Measurements from ENCODE around the gene SF3A1.

DNA sequence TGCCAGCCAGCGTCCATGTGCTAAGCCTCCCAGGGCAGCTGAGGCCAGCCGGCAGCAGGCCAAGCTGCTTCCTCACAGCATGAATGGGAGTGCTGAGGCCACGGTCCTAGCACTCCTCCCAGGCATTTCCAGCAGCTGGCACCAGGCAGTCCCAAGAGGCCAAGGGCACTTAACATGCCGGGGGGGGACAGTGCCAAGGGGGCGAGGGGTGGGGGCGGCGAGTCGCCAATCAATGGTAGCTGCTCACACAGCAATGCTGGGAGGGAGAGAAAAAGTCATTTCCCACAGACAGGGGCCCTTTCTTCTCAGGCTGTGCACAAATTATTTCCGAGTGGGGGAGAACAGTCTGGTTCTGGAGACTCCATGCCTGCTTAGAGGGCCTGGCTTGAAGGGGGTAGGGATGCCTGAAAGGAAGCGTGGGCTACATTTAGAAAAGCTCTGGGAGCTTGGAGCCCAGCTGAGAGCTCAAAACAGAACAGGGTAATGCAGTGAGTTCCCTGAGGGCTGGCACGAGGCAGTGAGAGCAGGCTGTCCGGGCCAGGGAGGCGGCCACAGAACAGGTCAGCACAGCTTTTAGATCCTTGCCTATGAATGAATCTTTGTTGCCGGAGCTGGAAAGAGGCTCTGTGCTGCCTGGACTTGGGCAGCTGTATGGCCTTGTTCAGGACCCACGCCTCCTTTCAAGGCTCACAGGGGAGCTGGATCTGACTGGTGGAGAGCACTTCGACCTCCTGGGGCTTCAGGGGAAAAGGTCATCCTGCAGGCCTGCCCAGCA, 15.6 kb downstream of the SF3A1 start:
- TF ChIP-seq, protein P1, sequence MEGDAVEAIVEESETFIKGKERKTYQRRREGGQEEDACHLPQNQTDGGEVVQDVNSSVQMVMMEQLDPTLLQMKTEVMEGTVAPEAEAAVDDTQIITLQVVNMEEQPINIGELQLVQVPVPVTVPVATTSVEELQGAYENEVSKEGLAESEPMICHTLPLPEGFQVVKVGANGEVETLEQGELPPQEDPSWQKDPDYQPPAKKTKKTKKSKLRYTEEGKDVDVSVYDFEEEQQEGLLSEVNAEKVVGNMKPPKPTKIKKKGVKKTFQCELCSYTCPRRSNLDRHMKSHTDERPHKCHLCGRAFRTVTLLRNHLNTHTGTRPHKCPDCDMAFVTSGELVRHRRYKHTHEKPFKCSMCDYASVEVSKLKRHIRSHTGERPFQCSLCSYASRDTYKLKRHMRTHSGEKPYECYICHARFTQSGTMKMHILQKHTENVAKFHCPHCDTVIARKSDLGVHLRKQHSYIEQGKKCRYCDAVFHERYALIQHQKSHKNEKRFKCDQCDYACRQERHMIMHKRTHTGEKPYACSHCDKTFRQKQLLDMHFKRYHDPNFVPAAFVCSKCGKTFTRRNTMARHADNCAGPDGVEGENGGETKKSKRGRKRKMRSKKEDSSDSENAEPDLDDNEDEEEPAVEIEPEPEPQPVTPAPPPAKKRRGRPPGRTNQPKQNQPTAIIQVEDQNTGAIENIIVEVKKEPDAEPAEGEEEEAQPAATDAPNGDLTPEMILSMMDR (IDR thresholded peaks at IDR 0.05), result no peak
- no peak for TF ChIP-seq POLR2A (IDR thresholded peaks at IDR 0.05)

Data from testis (tissue), 2 donors.